ENCODE measurements around the gene SNX14.

Gene SNX14

DNA sequence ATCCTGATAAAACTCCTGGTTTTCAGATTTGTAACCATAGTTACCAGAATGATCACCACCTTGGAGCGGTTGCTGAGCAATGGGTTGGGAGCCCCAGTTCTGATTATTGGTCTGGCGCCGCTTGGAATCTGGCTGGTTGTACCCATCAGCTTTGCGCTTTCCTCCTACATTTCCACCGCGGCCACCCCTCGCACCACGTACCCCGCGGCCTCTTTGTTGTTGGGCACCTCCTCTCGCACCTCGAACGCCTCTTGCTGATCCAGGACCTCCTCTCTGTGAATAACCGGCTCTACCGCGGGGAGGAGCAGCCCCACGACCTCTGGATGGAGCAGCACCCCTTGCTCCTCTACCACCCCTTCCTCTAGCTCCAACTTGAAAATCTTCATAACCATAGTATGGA lies 21.1 kb upstream of the SNX14 start:
- Histone ChIP-seq H3K27me3 (ENCODE audit: control insufficient read depth, low read length) (no peaks in the 10 kb centered on the region), H3K27ac (ENCODE audit: low read depth, low read length) (no peak overlapping the region), H3K9me3 (ENCODE audit: control insufficient read depth, insufficient read depth, low read length) (no peaks in the 10 kb centered on the region), H3F3A (ENCODE audit: control insufficient read depth, insufficient read depth) (peaks cover 54% of the 10 kb centered on the region), H3K36me3 (ENCODE audit: control insufficient read depth, low read length) (peaks cover 100% of the 10 kb centered on the region), H3K4me1 (ENCODE audit: control insufficient read depth, low read length) (no peaks in the 10 kb centered on the region), H3K4me3 (ENCODE audit: low read length) (no peak overlapping the region), H3K79me2 (ENCODE audit: control insufficient read depth, low read length) (peaks cover 73% of the 10 kb centered on the region), H3K9me2 (replicated peaks; ENCODE audit: control insufficient read depth, low read length) (no peaks in the 10 kb centered on the region), H3K4me2 (ENCODE audit: low read length) (no peak overlapping the region), H4K20me1 (ENCODE audit: control insufficient read depth, insufficient read depth, low read depth, low read length) (peaks cover 17% of the 10 kb centered on the region)
- no peak for TF ChIP-seq EZH2phosphoT487 (IDR thresholded peaks at IDR 0.05; ENCODE audit: borderline replicate concordance, low read length)

GRCh38 chr6:85612690-85613474 lies 19.2 kb upstream of the SNX14 start:
- H4K20me1 ChIP-seq (ENCODE audit: control insufficient read depth, insufficient read depth, low read depth, low read length), result peaks cover 17% of the 10 kb centered on the region
- H3K27ac ChIP-seq (ENCODE audit: low read depth, low read length), result no peak overlapping the region
- H3K9me2 ChIP-seq (replicated peaks; ENCODE audit: control insufficient read depth, low read length), result no peaks in the 10 kb centered on the region
- no peak overlapping the region for H3K4me3 ChIP-seq (ENCODE audit: low read length)
- peaks cover 56% of the 10 kb centered on the region for H3K79me2 ChIP-seq (ENCODE audit: control insufficient read depth, low read length)
- no peaks in the 10 kb centered on the region for H3K4me1 ChIP-seq (ENCODE audit: control insufficient read depth, low read length)
- peaks cover 62% of the 10 kb centered on the region for H3F3A ChIP-seq (ENCODE audit: control insufficient read depth, insufficient read depth)
- no peaks in the 10 kb centered on the region for H3K9me3 ChIP-seq (ENCODE audit: control insufficient read depth, insufficient read depth, low read length)
- no peaks in the 10 kb centered on the region for H3K27me3 ChIP-seq (ENCODE audit: control insufficient read depth, low read length)
- peaks cover 99% of the 10 kb centered on the region for H3K36me3 ChIP-seq (ENCODE audit: control insufficient read depth, low read length)
- TF ChIP-seq EZH2phosphoT487 (IDR thresholded peaks at IDR 0.05; ENCODE audit: borderline replicate concordance, low read length), result no peak
- TF ChIP-seq, protein P1, sequence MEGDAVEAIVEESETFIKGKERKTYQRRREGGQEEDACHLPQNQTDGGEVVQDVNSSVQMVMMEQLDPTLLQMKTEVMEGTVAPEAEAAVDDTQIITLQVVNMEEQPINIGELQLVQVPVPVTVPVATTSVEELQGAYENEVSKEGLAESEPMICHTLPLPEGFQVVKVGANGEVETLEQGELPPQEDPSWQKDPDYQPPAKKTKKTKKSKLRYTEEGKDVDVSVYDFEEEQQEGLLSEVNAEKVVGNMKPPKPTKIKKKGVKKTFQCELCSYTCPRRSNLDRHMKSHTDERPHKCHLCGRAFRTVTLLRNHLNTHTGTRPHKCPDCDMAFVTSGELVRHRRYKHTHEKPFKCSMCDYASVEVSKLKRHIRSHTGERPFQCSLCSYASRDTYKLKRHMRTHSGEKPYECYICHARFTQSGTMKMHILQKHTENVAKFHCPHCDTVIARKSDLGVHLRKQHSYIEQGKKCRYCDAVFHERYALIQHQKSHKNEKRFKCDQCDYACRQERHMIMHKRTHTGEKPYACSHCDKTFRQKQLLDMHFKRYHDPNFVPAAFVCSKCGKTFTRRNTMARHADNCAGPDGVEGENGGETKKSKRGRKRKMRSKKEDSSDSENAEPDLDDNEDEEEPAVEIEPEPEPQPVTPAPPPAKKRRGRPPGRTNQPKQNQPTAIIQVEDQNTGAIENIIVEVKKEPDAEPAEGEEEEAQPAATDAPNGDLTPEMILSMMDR (IDR thresholded peaks at IDR 0.05; ENCODE audit: low read depth, low read length, poor library complexity, severe bottlenecking), result no peak
- H3K4me2 ChIP-seq (ENCODE audit: low read length), result no peak overlapping the region

- Histone ChIP-seq H3K4me2 (ENCODE audit: low read length) (no peak overlapping the region), H3K4me1 (ENCODE audit: control insufficient read depth, low read length) (no peaks in the 10 kb centered on the region), H3F3A (ENCODE audit: control insufficient read depth, insufficient read depth) (peaks cover 63% of the 10 kb centered on the region), H3K27me3 (ENCODE audit: control insufficient read depth, low read length) (no peaks in the 10 kb centered on the region), H3K4me3 (ENCODE audit: low read length) (no peak overlapping the region), H3K79me2 (ENCODE audit: control insufficient read depth, low read length) (peaks cover 32% of the 10 kb centered on the region), H4K20me1 (ENCODE audit: control insufficient read depth, insufficient read depth, low read depth, low read length) (peaks cover 10% of the 10 kb centered on the region), H3K9me3 (ENCODE audit: control insufficient read depth, insufficient read depth, low read length) (no peaks in the 10 kb centered on the region), H3K27ac (ENCODE audit: low read depth, low read length) (no peak overlapping the region), H3K9me2 (replicated peaks; ENCODE audit: control insufficient read depth, low read length) (no peaks in the 10 kb centered on the region), H3K36me3 (ENCODE audit: control insufficient read depth, low read length) (peaks cover 92% of the 10 kb centered on the region)
- TF ChIP-seq EZH2phosphoT487 (IDR thresholded peaks at IDR 0.05; ENCODE audit: borderline replicate concordance, low read length), result no peak
- TF ChIP-seq, protein P1 (IDR thresholded peaks at IDR 0.05; ENCODE audit: low read depth, low read length, poor library complexity, severe bottlenecking), result no peak
Measured at GRCh38 chr6:85610182-85610895, 16.7 kb upstream of the SNX14 start.

DNA sequence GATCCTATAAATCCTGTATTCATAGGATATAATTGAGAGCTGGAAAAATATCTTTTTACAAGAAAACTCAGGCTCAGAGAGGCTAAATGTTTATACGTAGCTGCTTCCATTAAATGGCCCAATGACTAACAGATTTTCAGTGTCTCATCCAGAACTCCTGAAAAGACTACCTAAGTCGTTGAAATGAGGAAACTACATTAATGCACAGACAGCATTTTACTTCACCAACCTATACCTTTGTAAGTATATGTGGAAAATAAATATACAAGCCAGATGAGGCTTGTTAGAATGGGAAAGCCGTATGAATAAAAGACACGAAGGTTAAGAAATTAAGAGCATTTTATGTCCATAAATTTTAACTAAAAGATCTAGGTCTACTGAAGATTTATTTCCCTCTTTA lies 8.4 kb upstream of the SNX14 start:
- Histone ChIP-seq H3K27ac (ENCODE audit: low read depth, low read length) (no peak overlapping the region), H3K27me3 (ENCODE audit: control insufficient read depth, low read length) (no peaks in the 10 kb centered on the region)
- no peak for TF ChIP-seq EZH2phosphoT487 (IDR thresholded peaks at IDR 0.05; ENCODE audit: borderline replicate concordance, low read length)
- TF ChIP-seq, protein P1 (IDR thresholded peaks at IDR 0.05; ENCODE audit: low read depth, low read length, poor library complexity, severe bottlenecking), result no peak

More for the DNA sequence above, 8.4 kb upstream of the SNX14 start:
- Histone ChIP-seq H3K4me1 (ENCODE audit: control insufficient read depth, low read length) (no peaks in the 10 kb centered on the region), H3K4me3 (ENCODE audit: low read length) (no peak overlapping the region), H3K36me3 (ENCODE audit: control insufficient read depth, low read length) (peaks cover 13% of the 10 kb centered on the region), H3K9me2 (replicated peaks; ENCODE audit: control insufficient read depth, low read length) (no peaks in the 10 kb centered on the region), H4K20me1 (ENCODE audit: control insufficient read depth, insufficient read depth, low read depth, low read length) (peaks cover 8% of the 10 kb centered on the region; the same call in 1 of the 2 replicates), H3K79me2 (ENCODE audit: control insufficient read depth, low read length) (no peaks in the 10 kb centered on the region), H3F3A (ENCODE audit: control insufficient read depth, insufficient read depth) (peaks cover 70% of the 10 kb centered on the region), H3K9me3 (ENCODE audit: control insufficient read depth, insufficient read depth, low read length) (no peaks in the 10 kb centered on the region), H3K4me2 (ENCODE audit: low read length) (no peak overlapping the region)
